ENCODE data around the gene RBFOX2.
A peak's percentile ranks its signal among the peaks of the same experiment; 100 is the strongest.

The RBFOX2 gene

DNA sequence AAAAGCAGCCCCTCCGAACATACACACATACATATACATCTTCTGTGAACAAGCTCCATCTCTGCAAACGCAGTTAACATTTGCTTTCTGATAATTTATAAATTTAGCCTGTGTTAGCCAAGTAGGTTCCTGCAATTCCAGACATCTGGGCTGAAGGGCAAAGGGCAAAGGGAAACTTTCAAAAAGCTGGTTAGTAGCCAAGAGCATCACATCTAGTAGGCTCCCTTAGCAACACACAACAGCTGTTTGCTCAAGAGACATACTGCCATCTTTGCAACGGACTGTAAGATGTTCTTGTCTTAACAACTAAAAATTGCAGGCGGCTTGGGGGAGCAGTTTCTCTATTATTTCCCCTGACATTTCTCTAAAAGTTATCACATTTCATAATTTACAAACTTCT is 134.9 kb downstream of the RBFOX2 start:
- no peak for FAIRE-seq

DNA sequence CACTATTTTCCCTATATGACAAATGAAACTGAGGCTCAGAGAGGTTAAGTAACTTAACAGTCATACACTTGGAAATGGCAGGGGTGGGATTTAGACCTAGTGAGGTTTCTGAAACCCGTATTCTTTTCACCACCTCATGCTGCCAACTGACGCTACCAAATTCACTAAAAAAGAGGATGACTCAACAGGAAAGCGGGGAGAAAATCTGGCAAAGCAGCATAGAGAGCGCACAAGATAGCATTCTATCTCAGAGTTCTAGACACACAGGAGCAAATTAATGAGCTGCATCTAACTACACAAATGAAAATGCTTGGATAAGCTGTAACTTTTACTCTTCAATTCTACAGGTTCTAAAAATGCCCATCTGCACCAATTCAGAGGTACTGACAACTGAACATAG is 136.4 kb downstream of the RBFOX2 start:
- no peak for FAIRE-seq

DNA sequence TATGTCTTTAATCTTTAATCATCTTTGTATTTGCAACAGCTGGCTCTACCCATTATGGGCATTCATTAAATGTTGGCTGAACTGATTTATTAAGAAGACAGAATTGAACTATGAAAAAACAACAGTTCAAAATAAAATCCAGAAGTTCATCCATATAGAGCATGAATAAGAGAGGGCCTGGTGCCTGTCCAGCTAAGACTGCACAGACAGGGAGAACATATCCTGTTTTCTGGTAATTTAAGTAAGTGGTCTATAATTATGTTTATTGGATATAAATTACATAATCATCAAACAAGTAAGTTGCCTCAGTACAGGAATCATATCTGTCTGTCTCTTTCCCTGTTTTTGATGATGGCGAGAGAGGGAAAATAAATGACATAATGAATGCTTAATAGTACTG is 137.2 kb downstream of the RBFOX2 start:
- FAIRE-seq, result no peak

DNA sequence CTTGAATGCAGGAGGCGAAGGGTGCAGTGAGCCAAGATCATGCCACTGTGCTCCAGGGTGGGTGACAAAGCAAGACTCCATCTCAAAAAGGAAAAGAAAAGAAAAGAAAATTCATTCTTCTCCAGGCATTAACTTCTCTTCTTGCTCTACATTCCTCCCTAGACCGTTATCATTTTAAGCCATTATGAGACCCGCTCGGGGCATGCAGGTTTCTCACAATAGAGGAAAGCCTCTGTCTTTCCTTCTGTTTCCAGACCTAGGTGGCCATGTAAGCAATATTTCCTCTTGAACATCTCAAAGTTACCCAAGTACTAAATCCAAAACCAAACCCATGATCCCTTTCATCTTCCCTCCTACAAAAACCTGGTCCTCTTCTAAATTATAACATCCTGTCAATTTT is 139.6 kb downstream of the RBFOX2 start:
- no peak for FAIRE-seq

DNA sequence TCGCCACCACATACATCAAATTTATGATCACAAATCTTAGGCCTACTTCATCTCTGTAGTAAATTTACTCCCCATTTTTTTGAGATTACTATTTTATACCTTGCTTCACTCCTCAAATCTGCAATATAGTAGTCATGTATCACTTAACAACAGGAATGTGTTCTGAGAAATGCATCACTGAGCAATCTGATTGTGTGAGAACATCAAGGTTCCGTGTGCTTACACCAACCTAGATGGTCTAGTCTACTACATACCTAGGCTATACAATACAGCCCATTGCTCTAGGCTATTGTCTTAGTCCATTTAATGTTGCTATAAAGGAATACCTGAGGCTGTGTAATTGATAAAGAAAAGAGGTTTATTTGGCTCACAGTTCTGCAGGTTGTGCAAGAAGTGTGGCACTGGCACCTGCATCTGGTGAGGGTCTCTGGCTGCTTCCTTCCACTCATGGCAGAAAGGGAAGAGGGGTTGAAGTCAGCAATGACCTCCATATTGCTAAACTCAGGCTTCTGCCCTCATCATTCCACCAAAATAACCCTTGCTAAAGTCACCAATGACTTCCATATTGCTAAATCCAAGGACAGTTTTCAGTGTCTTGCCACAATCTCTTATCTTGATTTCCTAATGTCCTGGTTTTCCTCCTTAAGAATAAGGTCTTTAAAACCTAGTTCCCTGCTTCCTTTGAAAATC is 140.3 kb downstream of the RBFOX2 start:
- FAIRE-seq, result no peak

DNA sequence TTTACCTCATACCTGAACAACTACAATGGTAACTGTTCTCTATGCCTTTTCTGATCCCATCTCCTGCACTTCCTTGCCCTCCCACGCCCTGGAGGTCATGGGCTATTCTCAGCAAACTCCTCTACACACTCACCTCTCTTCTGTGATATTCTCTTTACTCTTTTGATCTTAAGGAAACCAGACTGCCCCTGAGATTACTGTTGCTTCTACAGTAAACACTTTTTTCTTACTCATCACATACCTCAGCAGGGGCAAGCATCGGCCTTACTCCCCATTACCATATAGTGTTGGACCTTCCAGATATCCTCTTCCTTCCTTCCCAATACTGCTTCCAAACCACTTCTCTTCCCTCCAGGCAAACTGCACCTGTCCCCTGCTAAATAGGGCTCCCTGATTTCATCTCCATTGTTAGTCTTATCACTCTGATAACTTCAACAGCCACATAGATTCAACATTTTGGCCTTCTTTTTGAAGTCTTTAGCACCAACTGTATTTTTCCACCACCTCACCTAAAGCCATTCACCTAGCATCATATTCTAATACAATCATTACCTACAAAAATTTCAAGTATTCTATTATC is 141.2 kb downstream of the RBFOX2 start:
- no peak for FAIRE-seq

DNA sequence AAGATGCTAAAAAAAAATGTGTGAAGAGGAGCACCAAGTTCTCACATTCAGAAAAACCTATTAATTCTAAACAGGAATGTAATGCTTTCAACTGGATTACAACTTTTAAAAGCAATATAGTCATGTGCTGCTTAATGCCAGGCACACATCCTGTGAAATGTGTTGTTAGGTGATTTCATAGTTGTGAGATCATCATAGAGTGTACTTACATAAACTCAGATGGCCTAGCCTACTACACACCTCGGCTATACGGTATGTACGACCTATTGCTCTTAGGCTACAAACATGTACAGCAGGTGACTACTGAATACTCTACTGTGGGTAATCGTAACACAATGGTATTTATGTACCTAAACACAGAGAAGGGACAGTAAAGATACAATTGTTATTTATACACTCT is 142.3 kb downstream of the RBFOX2 start:
- FAIRE-seq, result no peak

DNA sequence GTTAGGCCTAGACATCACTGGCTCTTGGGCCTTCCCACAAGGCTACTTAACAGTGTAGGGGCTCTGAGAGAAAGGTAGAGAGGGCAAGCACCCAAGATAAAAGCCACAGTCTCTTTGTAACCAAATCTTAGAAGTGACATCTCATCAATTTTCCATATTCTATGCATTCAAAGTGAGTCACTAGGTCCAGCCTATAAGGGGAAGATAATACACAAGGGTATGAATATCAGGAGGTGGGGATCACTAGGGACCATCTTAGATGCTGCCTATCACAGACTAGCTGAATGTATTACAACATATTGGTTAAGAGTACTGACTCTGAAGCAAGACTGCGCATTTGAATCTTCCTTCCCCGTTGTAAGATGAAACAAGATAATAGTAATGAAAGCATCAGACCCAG is 144.1 kb downstream of the RBFOX2 start:
- no peak for FAIRE-seq

DNA sequence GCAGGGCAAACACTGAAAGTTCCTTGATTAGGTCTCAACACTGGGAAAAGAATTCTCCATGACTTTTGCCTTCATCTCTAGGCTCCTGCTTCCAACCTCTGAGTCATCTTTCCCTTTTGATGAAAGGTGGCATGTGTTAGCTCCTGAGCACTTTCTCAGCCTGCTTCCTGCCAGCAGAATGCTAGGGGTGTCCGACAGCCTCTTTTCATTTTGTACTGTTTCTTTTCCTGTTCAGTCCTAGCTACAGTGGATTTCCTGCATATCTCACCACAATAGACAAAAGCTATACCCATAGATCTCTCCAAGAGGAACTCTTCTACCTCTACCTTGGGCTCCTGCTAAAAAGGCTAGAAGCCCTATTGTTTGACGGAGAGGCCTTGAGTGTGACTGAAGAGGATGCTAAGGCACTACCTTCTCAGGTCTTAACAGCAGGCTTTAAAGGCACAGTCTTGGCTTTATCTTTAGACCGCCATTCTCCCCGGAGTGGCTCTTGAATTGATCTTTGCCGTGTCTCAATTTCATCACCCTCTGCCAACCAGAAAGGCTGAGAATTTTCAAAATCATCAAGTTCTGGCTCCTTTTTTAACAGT is 145.5 kb downstream of the RBFOX2 start:
- no peak for FAIRE-seq

DNA sequence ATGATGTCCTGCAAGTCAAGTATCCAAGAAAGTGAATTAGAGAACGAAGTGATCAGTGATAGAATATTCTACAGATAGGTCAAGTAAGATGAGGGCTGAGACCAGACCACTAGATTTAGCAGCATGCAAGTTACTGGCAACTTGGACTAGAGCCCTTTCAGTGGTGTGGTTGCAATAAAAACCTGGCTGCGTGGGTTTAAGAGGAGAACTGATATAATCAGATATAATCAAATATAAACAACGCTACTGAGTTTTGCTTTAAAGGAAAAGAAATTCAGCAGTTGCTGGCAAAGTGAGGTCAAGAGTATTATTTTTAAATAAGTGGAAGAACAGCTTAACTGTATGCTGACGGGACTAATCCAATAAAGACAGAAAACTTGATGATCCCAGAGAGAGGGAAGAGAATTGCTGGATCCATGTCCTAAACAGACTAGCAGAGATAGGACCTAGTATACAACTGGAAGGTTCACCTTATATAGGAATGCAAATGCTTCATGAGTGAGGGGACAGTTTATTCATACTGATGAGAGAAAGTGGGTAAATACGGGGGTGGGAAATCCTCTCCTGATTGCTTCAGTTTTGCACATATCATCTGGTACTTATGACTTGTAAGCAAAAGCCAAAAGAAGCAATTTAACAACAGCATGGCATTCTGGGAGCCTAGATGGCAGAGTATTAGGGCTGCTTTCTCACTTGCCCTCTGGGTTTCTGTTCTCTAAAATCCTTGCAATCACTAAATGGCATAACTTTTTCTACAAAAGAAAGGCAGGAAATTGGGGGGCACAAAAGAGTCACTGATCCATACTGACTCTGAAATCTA is 146.2 kb downstream of the RBFOX2 start:
- no peak for FAIRE-seq

DNA sequence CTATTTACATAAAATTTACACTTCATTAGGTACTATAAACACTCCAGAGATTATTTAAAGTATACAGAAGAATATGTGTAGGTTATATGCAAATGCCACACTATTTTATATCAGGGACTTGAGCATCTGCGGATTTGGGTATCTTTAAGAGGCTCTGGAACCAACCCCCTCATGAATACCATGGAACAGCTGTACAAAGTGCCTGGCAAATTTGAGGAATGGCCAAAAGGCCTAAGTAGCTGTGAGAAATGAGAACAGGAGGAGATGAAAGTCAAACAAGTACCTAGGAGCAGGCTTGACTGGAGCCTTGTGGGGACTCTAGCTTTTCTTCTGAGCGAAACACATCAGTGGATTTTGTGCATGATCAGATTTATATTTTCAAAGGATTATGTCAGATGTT is 149.3 kb downstream of the RBFOX2 start:
- no peak for FAIRE-seq

DNA sequence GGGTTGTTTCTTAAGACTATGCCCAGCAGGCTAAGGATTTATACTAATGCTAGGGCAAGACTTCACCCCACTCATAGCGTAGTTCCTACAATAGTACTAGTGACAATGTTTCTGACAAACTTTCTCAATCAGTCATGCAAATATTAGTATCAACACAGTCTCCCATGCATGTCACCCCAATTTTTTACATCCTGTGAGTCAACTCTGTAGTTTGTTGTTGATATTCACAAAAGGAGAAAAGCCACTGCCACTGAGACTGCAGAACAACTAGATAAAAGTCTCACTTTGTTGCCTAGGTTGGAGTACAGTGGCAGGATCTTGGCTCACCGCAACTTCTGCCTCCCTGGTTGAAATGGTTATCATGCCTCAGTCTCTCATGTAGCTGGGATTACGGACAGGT is 155.2 kb downstream of the RBFOX2 start:
- no peak for FAIRE-seq

DNA sequence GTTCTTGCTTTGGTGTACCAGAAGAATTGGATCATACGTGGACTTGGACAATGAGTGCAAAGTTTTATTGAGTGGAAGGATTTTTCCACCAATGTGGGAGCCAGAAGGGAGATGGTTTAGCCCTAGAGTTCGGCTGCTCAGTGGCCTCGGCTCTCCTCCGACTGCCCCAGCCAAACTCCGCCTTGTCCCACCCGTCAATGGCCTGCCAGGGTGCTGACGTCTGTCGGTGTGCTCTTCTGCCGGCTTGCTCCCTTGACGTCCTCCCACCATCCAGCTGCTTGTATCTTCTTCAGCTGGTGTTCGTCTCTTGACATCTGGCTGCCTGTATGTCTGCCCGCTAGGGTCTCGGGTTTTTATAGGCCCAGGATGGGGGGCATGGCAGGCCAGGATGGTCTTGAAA is 156.2 kb downstream of the RBFOX2 start:
- FAIRE-seq, result no peak

DNA sequence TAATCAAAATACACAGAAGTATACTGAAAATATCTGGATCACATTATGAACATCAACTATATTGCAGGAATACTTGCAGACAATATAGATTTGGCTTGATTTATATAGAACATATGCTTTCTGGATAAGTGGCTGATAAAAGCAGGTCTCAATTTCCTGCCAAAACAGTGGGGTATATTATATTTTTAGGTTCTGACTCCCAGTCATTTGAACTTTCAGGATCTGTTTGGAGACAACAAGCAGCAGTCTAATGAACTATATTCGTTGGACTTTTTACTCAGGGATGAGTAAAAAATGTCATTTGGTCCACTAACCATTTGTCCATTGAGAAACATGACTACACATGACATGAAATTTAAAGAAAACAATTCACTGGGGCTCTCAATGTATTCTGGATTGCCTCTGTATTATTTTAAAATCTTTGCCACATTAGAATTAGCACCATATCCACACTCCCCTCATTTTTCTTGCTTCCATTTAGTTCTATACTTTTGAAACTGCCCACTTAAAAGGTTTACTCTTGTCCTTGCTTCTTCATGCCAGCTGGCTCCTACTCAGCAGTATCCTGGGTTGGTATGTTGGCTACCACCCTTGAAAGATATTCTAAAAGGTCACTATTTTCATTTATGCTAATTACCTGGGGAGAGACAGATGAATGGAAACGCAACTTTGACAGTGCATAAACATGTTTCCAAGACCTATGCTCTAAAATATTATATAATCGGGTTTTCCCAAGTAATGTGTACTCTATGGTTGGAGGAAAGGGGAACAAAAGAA is 157.9 kb downstream of the RBFOX2 start:
- FAIRE-seq, result no peak

DNA sequence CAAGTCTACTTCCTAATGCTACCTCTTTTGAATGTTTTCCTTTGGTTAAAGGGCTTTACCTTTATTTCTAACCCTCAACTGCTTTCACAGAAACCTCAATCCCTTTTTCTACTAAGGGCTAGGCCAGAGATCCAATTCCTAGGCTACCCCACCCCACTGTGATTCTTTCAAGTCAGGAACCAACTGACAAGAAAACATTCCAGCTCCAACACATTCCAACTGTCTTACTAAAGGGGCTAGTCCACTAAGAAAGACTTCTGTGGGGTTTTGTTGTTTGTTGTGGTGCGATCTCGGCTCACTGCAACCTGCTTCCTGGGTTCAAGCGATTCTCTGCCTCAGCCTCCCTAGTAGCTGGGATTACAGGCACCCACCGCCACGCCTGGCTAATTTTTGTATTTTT is 159.7 kb downstream of the RBFOX2 start:
- FAIRE-seq, result no peak

DNA sequence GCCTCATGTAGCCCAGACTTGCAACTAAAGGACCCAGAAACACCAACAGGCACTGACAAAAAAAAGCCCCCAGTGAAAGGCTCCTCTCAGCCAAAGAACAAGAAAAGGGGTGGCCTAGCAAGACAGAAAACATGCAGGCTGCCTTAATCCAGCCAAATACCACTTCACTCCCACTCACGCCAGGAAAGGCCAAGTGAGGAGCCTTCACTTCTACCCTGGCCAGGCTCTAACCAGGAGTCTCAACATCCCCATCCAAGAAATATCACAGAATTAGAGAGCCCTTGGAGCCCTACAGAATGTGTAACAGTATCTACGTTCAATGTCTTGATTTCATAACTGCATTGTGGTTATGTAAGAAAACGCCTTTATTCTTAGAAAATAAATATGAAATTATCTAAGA is 162.0 kb downstream of the RBFOX2 start:
- FAIRE-seq, result no peak

DNA sequence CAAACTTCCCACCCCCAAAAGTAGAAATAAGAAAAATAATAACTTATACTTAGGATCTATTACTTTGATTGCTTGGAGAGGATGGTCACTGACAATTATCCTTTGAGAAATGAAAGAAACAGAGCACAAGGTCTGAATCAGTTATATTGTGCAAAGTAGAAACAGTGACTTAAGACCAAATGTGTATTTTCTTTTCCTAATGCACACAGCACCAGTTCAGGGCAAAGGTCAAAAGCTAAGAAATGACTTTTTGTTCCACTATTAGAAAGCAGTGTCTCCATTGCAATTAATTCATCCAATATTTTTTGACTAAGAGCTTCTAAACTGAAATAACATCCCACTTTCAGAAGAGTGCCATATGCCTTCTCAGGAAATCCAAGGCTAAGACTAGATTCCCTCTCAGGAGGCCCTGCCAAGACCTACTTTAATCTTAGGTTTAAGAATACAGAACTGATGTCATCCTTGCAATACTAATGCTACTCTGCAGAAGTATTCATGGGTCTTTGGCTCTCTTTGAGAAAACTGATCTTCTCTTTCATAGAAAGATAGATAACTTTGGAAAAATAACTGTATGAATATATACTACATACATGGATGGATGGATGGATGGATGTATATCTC is 164.0 kb downstream of the RBFOX2 start:
- FAIRE-seq, result no peak

DNA sequence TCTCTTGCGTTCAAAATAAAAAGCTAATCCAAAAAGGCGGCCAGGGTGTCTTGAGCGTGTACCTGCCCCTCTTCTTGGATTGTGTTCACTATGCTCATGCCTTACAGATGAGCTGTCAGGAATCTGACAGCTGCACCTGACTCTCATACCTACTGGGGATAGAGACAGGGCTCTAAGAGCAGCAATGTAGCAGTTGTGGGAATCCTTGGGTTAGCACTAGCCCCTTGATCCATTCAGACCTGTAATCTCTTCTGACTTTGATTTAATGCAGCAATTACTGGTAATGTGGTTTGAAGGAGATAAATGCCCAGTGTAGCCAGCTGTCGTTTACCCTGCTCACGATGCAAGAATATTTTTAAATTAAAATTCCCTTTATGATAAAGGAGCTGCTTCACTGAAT is 165.2 kb downstream of the RBFOX2 start:
- FAIRE-seq, result no peak

DNA sequence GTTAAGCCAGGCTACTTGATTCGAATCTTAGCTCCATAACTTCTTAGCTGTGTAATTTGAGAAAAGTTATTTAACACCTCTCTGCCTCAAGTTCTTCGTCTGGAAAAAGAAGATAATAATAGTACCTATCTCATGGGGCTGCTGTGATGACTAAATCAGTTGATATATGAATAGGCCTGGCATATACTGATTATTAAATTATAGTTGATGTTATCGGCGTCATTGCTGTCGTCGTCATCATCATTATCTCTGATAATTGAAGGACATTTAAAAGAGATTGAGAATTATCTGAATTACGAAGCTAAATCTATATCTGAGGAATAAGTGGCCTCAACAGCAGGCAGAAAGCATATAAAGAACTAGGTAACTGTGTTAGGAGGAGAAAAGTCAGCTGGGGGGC is 165.9 kb downstream of the RBFOX2 start:
- FAIRE-seq, result no peak

DNA sequence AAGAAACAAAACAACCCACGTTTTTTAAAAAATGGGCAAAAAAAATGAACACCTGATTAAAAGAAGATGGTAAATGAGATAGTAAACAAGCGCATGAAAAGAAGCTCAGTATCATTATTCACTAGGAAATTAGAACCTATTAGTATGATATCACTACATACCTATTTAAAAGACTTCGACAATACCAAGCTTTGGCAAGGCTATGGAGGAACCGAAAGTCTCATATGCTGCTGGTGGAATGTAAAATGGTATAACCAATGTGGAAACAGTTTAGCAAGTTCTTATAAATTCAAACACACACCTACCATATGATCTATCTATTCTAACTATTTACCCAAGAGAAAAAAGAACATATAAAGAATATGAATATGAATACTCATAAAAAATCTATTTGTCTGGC is 167.2 kb downstream of the RBFOX2 start:
- FAIRE-seq, result no peak

DNA sequence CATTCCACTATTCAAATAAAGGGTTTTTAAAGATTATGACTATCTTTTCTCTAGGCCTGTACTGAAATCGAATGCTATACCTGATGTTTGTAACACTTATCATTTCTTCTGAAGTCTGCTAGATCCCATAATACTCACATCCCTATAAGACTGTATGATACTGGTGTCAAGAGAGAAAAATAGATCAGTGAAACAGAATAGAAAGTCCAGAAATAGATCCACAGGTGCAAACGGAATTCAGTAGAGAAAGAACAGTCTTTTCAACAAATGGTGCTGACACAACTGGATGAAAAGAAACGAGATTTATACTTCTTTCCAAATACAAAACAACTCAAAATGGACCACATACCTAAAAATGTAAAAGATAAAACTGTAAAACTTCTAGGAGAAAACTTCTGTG is 167.8 kb downstream of the RBFOX2 start:
- FAIRE-seq, result peak; percentile 11

DNA sequence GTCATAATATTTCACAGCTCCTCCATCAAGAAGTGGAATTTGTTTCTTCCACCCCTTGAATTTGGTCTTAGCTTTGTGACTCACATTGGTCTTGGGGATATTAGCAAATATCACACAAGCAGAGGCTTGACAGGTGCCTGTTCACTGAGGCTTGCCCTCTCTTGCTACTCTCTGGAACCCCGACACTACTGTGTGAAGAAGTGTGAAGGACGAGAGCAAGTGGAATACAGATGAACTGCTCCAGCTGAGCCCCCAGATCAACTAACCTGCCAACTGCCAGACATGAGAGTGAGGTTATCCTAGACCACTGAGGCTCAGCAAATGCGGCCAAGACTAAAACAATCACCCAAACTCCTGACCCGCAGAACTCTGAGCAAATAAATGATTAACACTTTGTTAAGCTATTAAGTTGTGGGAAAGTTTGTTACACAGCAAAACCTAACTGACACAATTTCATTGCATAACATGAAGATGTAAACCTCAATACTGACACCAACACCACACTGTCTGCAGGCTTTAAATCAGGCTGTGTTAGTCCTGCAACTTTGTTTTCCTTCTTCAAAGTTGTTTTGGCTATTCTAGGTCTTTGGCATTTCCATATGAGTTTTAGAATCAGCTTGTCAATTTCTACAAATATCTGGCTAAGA is 168.4 kb downstream of the RBFOX2 start:
- no peak for FAIRE-seq

Measured in G401.6 (cell line).